ENCODE measurements around the gene PRSS27.
A peak's percentile ranks its signal among the peaks of the same experiment; 100 is the strongest.

The PRSS27 gene

GRCh38 chr16:2720064-2720457, at the start of gene PRSS27:
Gene PRSS27, minus strand, starts transcription at chr16:2720224. Its CDS starts 64 bp downstream, at chr16:2720160.
- no peak for DNase-seq

GRCh38 chr16:2769675-2770056, 49.6 kb upstream of the PRSS27 start:
- no peak for DNase-seq

GRCh38 chr16:2769100-2769529, 49.1 kb upstream of the PRSS27 start:
- no peak for DNase-seq

- DNase-seq = no peak
Measured at GRCh38 chr16:2768403-2769089, 48.5 kb upstream of the PRSS27 start.

GRCh38 chr16:2767891-2768290, 47.9 kb upstream of the PRSS27 start:
- DNase-seq = no peak

- DNase-seq = no peak
Measured at GRCh38 chr16:2767140-2767731, 47.2 kb upstream of the PRSS27 start.

GRCh38 chr16:2766430-2767139, 46.6 kb upstream of the PRSS27 start:
- DNase-seq = no peak

- no peak for DNase-seq
Measured at GRCh38 chr16:2765462-2766404, 45.7 kb upstream of the PRSS27 start.

GRCh38 chr16:2764718-2765117, 44.7 kb upstream of the PRSS27 start:
- no peak for DNase-seq

- no peak for DNase-seq
Measured at GRCh38 chr16:2763173-2763572, 43.1 kb upstream of the PRSS27 start.

- DNase-seq = no peak
Measured at GRCh38 chr16:2762711-2763110, 42.7 kb upstream of the PRSS27 start.

- DNase-seq = no peak
Measured at GRCh38 chr16:2761886-2762583, 42.0 kb upstream of the PRSS27 start.

GRCh38 chr16:2761472-2761871, 41.4 kb upstream of the PRSS27 start:
- DNase-seq = no peak

GRCh38 chr16:2757344-2757743, 37.3 kb upstream of the PRSS27 start:
- DNase-seq = no peak

- no peak for DNase-seq
Measured at GRCh38 chr16:2756288-2757015, 36.4 kb upstream of the PRSS27 start.

- no peak for DNase-seq
Measured at GRCh38 chr16:2755158-2755557, 35.1 kb upstream of the PRSS27 start.

- DNase-seq = no peak
Measured at GRCh38 chr16:2753733-2754020, 33.7 kb upstream of the PRSS27 start.

GRCh38 chr16:2752850-2753732, 33.1 kb upstream of the PRSS27 start:
- DNase-seq = peak; percentile 74 to 76

- DNase-seq = peak; percentile 94 to 96
Measured at GRCh38 chr16:2752035-2752849, 32.2 kb upstream of the PRSS27 start, which contains the start of gene SRRM2. Gene SRRM2, plus strand, starts transcription at chr16:2752638. Its CDS starts 3,727 bp downstream, at chr16:2756365.

- no peak for DNase-seq
Measured at GRCh38 chr16:2751577-2752034, 31.6 kb upstream of the PRSS27 start.
